Smooth muscle cell (in vitro differentiated cells): ENCODE data around the gene TMUB1. TPM values are rescaled to one million over a fixed set of nuclear protein-coding genes. Genes with fewer than 3 reads are reported as not detected.

ENCODE experiments used
- DNase-seq: peaks from one replicate; lab custom pipeline; 2025; ENCODE audit not compliant: unreplicated experiment; lab: John Stamatoyannopoulos, UW
- H2AFZ ChIP-seq: fragments of 200-600 bp; sonication (generic); 2 replicates; pipeline ENCODE4 v1.6.0; 2016; ENCODE audit warnings: antibody characterized with exemption, low read depth, mild to moderate bottlenecking
- H3F3A ChIP-seq: fragments of 200-600 bp; sonication (generic); 2 replicates; pipeline ENCODE4 v1.6.0; 2017; ENCODE audit warnings: antibody characterized with exemption, low read depth
- H3K27ac ChIP-seq: fragments of 200-600 bp; sonication (generic); 2 replicates; pipeline ENCODE4 v1.5.1; 2016; ENCODE audit warnings: low read depth, mild to moderate bottlenecking
- H3K27me3 ChIP-seq: fragments of 200-600 bp; sonication (generic); 2 replicates; pipeline ENCODE4 v1.6.1; 2016; ENCODE audit warnings: low read depth, mild to moderate bottlenecking
- H3K36me3 ChIP-seq: fragments of 200-600 bp; sonication (generic); 2 replicates; pipeline ENCODE4 v1.5.1; 2016; ENCODE audit warnings: low read depth
- H3K4me1 ChIP-seq: fragments of 200-600 bp; sonication (generic); 2 replicates; pipeline ENCODE4 v1.5.1; 2016; ENCODE audit warnings: low read depth
- H3K4me2 ChIP-seq: fragments of 200-600 bp; sonication (generic); 2 replicates; pipeline ENCODE4 v1.6.0; 2016; ENCODE audit warnings: mild to moderate bottlenecking
- H3K4me3 ChIP-seq: fragments of 200-600 bp; sonication (generic); 2 replicates; pipeline ENCODE4 v1.5.1; 2016; ENCODE audit warnings: mild to moderate bottlenecking
- H3K79me2 ChIP-seq: fragments of 200-600 bp; sonication (generic); 2 replicates; pipeline ENCODE4 v1.6.0; 2016; ENCODE audit warnings: low read depth, mild to moderate bottlenecking
- H3K9ac ChIP-seq: fragments of 200-600 bp; sonication (generic); 2 replicates; pipeline ENCODE4 v1.6.0; 2016; ENCODE audit warnings: low read depth
- H3K9me3 ChIP-seq: fragments of 200-600 bp; sonication (generic); replicated peaks from 2 replicates; pipeline ENCODE4 v1.5.1; 2016; ENCODE audit warnings: low read depth
- H4K20me1 ChIP-seq: fragments of 200-600 bp; sonication (generic); 2 replicates; pipeline ENCODE4 v1.6.0; 2016; ENCODE audit warnings: low read depth
- WGBS: methylation state at CpG from one replicate; pipeline ENCODE4 v1.1.7; 2016; ENCODE audit warnings: low lambda C conversion rate; 5-methylcytosine and 5-hydroxymethylcytosine counted together
- polyA plus RNA-seq: library from polyadenylated mRNA; unstranded; fragments of >200 nt; fragmentation: Nextera tagmentation; extraction: Ambion mirVana; gene quantifications from 2 replicates; pipeline ENCODE4 v1.2.1, GENCODE V29; 2016
- total RNA-seq: library from RNA; depleted of rRNA; stranded (reverse); fragments of >200 nt; gene quantifications from 2 replicates; pipeline ENCODE4 v1.2.3, GENCODE V29; 2014
- TF ChIP-seq, protein P1 (sequence below): fragments of 200-600 bp; sonication (generic); IDR thresholded peaks from 2 replicates; pipeline ENCODE4 v1.5.1; 2017; ENCODE audit warnings: borderline replicate concordance, mild to moderate bottlenecking, antibody characterized with exemption; ENCODE audit not compliant: insufficient read depth, poor library complexity, severe bottlenecking

Gene TMUB1
- total and polyA plus RNA-seq, 2 experiments from 2014 or later, result 35.9 to 69.8 TPM

DNA sequence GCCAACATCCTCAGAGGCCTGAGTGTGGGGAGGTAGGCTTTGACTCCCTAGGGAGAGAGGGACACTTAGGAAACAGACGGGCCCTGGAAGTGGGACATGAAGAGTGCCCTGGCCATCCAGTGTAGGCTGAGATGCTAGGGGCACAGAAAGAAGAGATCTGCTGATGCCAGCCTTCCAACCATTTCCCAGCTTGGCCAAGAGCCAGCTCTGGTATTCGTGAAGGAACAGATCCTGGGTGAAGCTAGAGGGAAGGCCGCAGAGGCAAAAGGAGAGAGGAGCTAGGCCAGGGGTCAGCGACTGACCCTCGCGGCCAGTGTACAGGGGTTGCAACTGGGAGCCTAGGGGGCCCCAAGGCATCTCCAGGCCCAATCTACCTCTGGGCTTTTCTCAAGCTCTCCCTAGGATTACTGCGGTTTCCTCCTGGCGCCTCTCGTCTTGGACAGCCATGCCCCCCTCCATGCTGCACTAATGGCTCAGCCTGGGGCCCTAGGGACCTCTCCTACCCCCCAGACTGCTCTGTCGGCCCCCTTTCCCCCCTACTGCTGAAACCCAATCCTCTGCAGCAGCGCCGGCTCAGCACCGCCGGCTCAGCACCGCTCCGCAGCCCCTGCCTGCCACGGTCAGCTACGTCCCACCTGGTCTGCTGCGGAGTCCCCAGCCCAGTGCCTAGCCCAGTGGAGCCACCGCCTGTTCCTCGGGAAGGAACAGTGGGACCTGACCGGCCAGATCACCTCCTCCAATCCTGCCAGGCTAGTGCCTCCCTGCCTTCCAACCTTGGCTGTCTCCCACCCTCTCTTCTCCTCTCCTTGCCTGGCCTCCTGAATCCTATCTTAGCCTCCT, 35.1 kb downstream of the TMUB1 start, which contains the start of gene ASIC3:
TSS of gene ASIC3 (plus strand) at position 556 of the 840 bp plus-strand sequence. CDS start 355 bp downstream, outside the sequence.
- Histone ChIP-seq H3K4me3 (no peak within 1 kb of the TSS), H3F3A (no peaks in the 10 kb centered on the region), H3K79me2 (no peaks in the 10 kb centered on the region), H3K27me3 (no peaks in the 10 kb centered on the region), H3K9ac (no peak within 1 kb of the TSS), H3K4me2 (no peak within 1 kb of the TSS), H3K9me3 (no peaks in the 10 kb centered on the region), H2AFZ (no peak within 1 kb of the TSS), H3K4me1 (no peaks in the 10 kb centered on the region), H3K36me3 (no peaks in the 10 kb centered on the region), H4K20me1 (peaks cover 8% of the 10 kb centered on the region), H3K27ac (no peak within 1 kb of the TSS)
- TF ChIP-seq, protein P1, sequence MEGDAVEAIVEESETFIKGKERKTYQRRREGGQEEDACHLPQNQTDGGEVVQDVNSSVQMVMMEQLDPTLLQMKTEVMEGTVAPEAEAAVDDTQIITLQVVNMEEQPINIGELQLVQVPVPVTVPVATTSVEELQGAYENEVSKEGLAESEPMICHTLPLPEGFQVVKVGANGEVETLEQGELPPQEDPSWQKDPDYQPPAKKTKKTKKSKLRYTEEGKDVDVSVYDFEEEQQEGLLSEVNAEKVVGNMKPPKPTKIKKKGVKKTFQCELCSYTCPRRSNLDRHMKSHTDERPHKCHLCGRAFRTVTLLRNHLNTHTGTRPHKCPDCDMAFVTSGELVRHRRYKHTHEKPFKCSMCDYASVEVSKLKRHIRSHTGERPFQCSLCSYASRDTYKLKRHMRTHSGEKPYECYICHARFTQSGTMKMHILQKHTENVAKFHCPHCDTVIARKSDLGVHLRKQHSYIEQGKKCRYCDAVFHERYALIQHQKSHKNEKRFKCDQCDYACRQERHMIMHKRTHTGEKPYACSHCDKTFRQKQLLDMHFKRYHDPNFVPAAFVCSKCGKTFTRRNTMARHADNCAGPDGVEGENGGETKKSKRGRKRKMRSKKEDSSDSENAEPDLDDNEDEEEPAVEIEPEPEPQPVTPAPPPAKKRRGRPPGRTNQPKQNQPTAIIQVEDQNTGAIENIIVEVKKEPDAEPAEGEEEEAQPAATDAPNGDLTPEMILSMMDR, result no peak
- no peak for DNase-seq
- WGBS, result 90% methylated on average over 19 of the region's 22 CpGs

GRCh38 chr7:151046603-151047573, 36.4 kb downstream of the TMUB1 start:
- WGBS, result 83% methylated on average over 14 of the region's 14 CpGs
- DNase-seq, result peak; percentile 14
- no peaks in the 10 kb centered on the region for H3K79me2 ChIP-seq
- H3K36me3 ChIP-seq, result no peaks in the 10 kb centered on the region
- no peak overlapping the region for H3K9ac ChIP-seq
- H3K4me2 ChIP-seq, result peak overlapping the region; percentile 31
- H3K27me3 ChIP-seq, result no peaks in the 10 kb centered on the region
- no peak overlapping the region for H3K4me3 ChIP-seq
- no peaks in the 10 kb centered on the region for H3F3A ChIP-seq
- TF ChIP-seq, protein P1, result no peak
- H3K4me1 ChIP-seq, result no peaks in the 10 kb centered on the region
- H3K27ac ChIP-seq, result no peak overlapping the region
- H3K9me3 ChIP-seq, result no peaks in the 10 kb centered on the region
- H2AFZ ChIP-seq, result no peak overlapping the region
- H4K20me1 ChIP-seq, result peaks cover 4% of the 10 kb centered on the region

DNA sequence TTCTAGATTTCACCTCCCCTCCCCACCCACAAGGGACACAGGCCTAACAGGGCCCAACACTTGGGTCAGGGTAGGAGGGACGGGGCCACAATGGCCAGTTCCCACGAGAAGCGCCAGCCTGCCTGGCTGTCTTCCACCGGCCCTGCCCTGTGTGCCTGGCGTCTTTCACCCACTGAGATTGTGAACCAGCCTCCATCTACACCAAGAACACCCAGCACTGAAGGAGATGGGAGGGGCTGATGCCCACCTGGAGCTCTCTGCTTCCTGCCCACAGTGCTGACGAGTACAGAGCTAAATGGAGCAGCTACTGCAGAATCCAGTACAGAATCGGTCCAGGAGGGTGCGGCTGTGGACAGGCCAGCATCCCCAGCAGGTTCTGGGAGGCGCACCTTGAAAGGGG, 37.3 kb downstream of the TMUB1 start:
- H2AFZ ChIP-seq, result no peak overlapping the region
- H3K9ac ChIP-seq, result no peak overlapping the region
- no peaks in the 10 kb centered on the region for H3K36me3 ChIP-seq
- no peaks in the 10 kb centered on the region for H4K20me1 ChIP-seq
- no peaks in the 10 kb centered on the region for H3K27me3 ChIP-seq
- no peaks in the 10 kb centered on the region for H3F3A ChIP-seq
- no peak for DNase-seq
- no peak overlapping the region for H3K27ac ChIP-seq
- H3K4me1 ChIP-seq, result no peaks in the 10 kb centered on the region
- no peaks in the 10 kb centered on the region for H3K79me2 ChIP-seq
- no peak overlapping the region for H3K4me3 ChIP-seq
- 95% methylated on average over 9 of the region's 9 CpGs for WGBS
- no peaks in the 10 kb centered on the region for H3K9me3 ChIP-seq
- TF ChIP-seq, protein P1, result no peak
- H3K4me2 ChIP-seq, result no peak overlapping the region
